Measurements from ENCODE around the gene OIT3. TPM values are rescaled to one million over a fixed set of nuclear protein-coding genes. Genes with fewer than 3 reads are reported as not detected.

The OIT3 gene
- total and polyA plus RNA-seq, 2 of the 4 experiments (the other 2 are of a cell fraction) = not detected

DNA sequence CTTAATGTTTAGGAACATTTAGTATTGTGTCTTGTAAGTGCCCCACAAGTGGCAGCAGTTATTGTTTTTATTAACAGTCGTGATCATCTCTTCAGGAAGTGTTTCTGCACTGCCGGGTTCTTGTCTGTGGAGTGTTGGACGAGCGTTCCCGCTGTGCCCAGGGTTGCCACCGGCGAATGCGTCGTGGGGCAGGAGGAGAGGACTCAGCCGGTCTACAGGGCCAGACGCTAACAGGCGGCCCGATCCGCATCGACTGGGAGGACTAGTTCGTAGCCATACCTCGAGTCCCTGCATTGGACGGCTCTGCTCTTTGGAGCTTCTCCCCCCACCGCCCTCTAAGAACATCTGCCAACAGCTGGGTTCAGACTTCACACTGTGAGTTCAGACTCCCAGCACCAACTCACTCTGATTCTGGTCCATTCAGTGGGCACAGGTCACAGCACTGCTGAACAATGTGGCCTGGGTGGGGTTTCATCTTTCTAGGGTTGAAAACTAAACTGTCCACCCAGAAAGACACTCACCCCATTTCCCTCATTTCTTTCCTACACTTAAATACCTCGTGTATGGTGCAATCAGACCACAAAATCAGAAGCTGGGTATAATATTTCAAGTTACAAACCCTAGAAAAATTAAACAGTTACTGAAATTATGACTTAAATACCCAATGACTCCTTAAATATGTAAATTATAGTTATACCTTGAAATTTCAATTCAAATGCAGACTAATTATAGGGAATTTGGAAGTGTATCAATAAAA is 38.9 kb downstream of the OIT3 start:
- Histone ChIP-seq H4K20me1 (ENCODE audit: insufficient read depth, low read length) (no peaks in the 10 kb centered on the region), H2AK9ac (replicated peaks; ENCODE audit: low read depth, low read length, poor library complexity) (no peak overlapping the region), H2AFZ (replicated peaks; ENCODE audit: low read length, poor library complexity) (peak overlapping the region; percentile 13), H3K4ac (ENCODE audit: low read depth, low read length) (no peak overlapping the region), H2BK20ac (ENCODE audit: low read depth, low read length) (no peak overlapping the region), H2BK120ac (ENCODE audit: low read depth, low read length) (no peak overlapping the region), H3K4me1 (ENCODE audit: control insufficient read depth, insufficient read depth, low read length) (no peaks in the 10 kb centered on the region), H4K5ac (ENCODE audit: low read depth, low read length) (no peak overlapping the region), H3K23ac (ENCODE audit: low read depth, low read length) (no peak overlapping the region), H3K27me3 (ENCODE audit: control insufficient read depth, insufficient read depth, low read length) (peaks cover 2% of the 10 kb centered on the region; the same call in 1 of the 2 replicates), H3K9me1 (ENCODE audit: insufficient read depth, low read length) (no peaks in the 10 kb centered on the region), H3K9ac (ENCODE audit: low read depth, low read length) (no peak overlapping the region), H3K27ac (ENCODE audit: insufficient read depth, low read length) (no peak overlapping the region), H2AK5ac (ENCODE audit: low read depth, low read length) (no peak overlapping the region), H3K9me3 (ENCODE audit: control insufficient read depth, insufficient read depth, low read length) (no peaks in the 10 kb centered on the region), H4K8ac (ENCODE audit: low read depth in 2 of 2, low read length in 2 of 2) (no peak overlapping the region), H3K79me1 (ENCODE audit: low read depth in 1 of 2, low read length in 2 of 2) (no peaks in the 10 kb centered on the region), H3K36me3 (ENCODE audit: control insufficient read depth, insufficient read depth, low read length) (no peaks in the 10 kb centered on the region), H2BK5ac (ENCODE audit: low read depth, low read length, poor library complexity, severe bottlenecking) (no peak overlapping the region), H4K91ac (ENCODE audit: insufficient read depth, low read depth, low read length) (no peak overlapping the region), H3K4me3 (ENCODE audit: insufficient read depth, low read depth, low read length) (no peak overlapping the region), H2BK15ac (ENCODE audit: low read depth, low read length) (no peak overlapping the region), H3K18ac (ENCODE audit: low read depth, low read length) (no peak overlapping the region), H3K56ac (ENCODE audit: extremely low read depth, insufficient read depth, low read length) (no peak overlapping the region), H3K4me2 (ENCODE audit: low read depth, low read length) (no peak overlapping the region), H3K14ac (replicated peaks; ENCODE audit: low read depth, low read length) (no peak overlapping the region)
- DNase-seq (peak; percentile 11), ATAC-seq (ENCODE audit: low read depth) (no peak)
- intact Hi-C loops (cut with micrococcal nuclease) = no loop called here
- ChIA-PET CTCF (no interaction called here), POLR2A (ENCODE audit: unreplicated experiment) (no interaction called here)
- WGBS, 2 experiments (ENCODE audit: extremely low coverage in 2 of 2, insufficient read length in 1 of 2) = 82% methylated on average over 7 of the region's 20 CpGs; no CpG with 5 or more reads in 1 of the 2 experiments
- BruUV-seq (replicated peaks) = no TSS peak
- in situ Hi-C loops (cut with MboI; ENCODE audit: low sequenced_read_pairs) = no loop called here
- dilution Hi-C loops (cut with HindIII; ENCODE audit: low sequenced_read_pairs, unreplicated experiment) = no loop called here
- TF ChIP-seq MXI1 (IDR thresholded peaks at IDR 0.05; ENCODE audit: borderline replicate concordance, low read depth, low read length) (no peak), MAZ (IDR thresholded peaks at IDR 0.05; ENCODE audit: borderline replicate concordance, low read depth, low read length) (no peak), RAD21 (IDR thresholded peaks at IDR 0.05; ENCODE audit: low read length) (no peak), SMC3 (IDR thresholded peaks at IDR 0.05; ENCODE audit: low read depth, low read length) (no peak)
